Cardiac fibroblast (primary cell): ENCODE measurements around the gene HIF3A.

Experiments used
- DNase-seq, 2 donors: peaks; one replicate each; pipeline versions ENCODE4 v3.0.0 to v3.0.0-alpha.2; 2010; ENCODE audit warnings: low read depth in 2 of 2
- H3K4me3 ChIP-seq, 2 donors: replicated peaks in 1 of 2; 1 replicate in 1 of 2; 2 replicates in 1 of 2; pipeline ENCODE4 v1.5.1; 2011; ENCODE audit warnings: low read depth in 2 of 2, low read length in 2 of 2, mild to moderate bottlenecking in 2 of 2, moderate library complexity in 1 of 2
- CTCF ChIP-seq: IDR thresholded peaks from one replicate; pipeline ENCODE4 v1.5.1; 2011; ENCODE audit warnings: low read depth, mild to moderate bottlenecking, low read length, inconsistent platforms

HIF3A gene

DNA sequence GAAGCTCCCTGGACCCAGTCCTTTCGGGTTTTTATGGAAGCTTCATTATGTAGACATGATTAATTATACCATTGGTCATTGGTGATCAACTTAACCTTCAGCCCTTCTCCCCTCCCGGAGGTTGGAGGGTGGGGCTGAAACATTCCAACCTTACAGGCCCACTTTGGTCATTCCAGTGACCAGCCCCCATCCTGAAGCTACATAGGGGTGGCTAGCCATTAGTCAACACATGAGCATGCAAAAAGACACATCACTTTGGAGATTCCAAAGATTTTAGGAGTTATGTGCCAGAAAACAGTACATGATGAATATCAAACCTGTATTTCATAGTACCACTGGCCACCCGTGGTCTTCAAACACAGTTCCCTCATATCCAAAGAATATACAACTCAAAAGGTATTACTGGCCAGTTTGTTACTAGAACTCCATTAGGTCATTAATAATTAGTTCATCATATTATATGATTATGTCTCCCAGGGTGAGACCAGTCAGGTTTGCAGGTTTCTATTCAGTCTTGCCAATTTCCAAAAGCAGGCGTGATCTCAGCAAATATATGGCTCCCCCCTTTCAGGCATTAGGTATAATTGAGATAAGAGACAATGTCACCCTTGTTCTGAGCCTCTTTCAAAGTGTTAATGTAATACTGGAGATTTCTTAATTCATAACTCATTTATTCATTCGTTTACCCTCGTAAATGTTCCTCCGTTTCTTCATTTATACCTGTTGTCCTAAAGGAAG is 61.2 kb downstream of the HIF3A start:
- TF ChIP-seq CTCF: no peak
- no peak overlapping the region for H3K4me3 ChIP-seq
- peak in 1 of 2 donors; percentile 76 for DNase-seq

GRCh38 chr19:46361915-46362314 is 65.1 kb downstream of the HIF3A start:
- H3K4me3 ChIP-seq: no peak overlapping the region
- no peak for DNase-seq
- TF ChIP-seq CTCF: no peak

GRCh38 chr19:46364359-46364758 is 67.5 kb downstream of the HIF3A start:
- TF ChIP-seq CTCF: no peak

GRCh38 chr19:46365561-46365960 is 68.7 kb downstream of the HIF3A start:
- no peak for DNase-seq
- no peak for TF ChIP-seq CTCF
- H3K4me3 ChIP-seq: no peak overlapping the region

More at GRCh38 chr19:46364359-46364758, 67.5 kb downstream of the HIF3A start:
- DNase-seq: no peak
- no peak overlapping the region for H3K4me3 ChIP-seq

DNA sequence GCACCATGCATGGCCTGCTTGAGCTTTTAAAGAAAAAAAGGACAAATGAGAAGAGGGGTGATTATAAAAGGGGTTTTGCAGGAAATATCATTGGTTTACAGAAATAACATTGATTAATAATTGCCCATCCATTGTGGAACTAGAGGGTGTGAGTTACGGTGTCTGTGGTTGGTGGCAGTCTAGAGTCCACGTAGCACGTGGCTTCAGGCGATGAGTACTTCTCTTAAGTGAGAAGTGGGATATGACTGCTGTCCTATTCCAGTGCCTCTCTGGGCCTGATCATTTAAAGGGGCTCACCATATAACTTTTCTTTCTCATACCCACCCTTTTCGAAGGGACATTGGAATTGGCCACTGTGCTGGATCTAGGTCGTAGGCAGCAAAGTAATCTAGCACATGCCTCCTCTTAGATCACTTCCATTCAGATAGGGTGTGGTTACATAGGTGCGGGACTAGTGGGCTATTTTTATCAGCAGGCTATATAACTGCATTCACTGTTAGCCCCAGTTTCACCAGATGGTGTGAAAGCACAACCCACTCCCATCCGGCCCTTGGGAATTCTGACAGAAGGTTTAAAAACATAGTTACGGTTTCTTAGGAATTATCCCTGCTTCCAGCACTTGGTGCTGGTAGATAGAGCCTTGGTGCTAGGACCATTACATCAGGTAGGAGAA is 69.9 kb downstream of the HIF3A start:
- no peak for TF ChIP-seq CTCF
- no peak for DNase-seq
- no peak overlapping the region for H3K4me3 ChIP-seq

DNA sequence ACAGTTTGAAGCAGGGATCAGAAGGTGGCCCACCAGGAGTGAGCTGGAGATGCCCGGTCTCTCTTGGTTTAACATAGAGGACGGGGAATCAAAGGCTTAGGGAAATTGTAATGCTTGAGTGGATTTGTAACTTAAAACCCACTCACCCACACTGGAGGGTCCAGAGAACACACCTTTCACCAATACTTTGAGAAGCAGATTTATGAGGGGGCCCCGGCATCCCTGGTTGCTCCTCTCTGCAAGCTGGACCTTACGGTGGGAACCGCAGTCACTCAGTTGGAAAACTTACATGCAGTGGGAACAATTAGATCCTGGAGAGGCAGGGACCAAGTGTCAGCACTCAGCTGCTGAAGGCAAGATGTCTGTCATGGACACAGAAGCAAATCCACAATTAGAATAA is 70.6 kb downstream of the HIF3A start:
- H3K4me3 ChIP-seq: no peak overlapping the region
- TF ChIP-seq CTCF: no peak
- DNase-seq: no peak

DNA sequence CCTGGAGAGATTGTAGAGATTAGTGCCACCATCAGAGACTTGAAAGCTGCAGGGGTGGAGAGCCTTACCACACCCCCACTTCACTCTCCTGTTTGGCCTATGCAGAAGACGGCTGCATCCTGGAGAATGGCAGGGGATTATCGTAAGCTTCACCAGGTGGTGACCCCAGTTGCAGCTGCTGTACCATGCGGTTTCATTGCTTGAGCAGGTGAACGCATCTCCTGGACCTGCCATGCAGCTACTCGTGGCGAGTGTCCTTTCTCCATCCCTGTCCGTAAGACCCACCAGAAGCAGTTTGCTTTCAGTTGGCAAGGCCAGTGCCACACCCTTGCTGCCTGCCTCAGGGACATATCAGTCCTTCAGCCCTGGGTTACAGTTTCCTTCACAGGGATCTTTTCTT is 71.3 kb downstream of the HIF3A start:
- no peak overlapping the region for H3K4me3 ChIP-seq
- DNase-seq: no peak
- TF ChIP-seq CTCF: no peak
